ENCODE data around the gene PACSIN2. TPM values are rescaled to one million over a fixed set of nuclear protein-coding genes. Genes with fewer than 3 reads are reported as not detected.
"Not testable (repeated sequence)": the region's sequence is repeated elsewhere in the genome, so short reads cannot be mapped to it uniquely, and the experiment has no call there.

PACSIN2 gene
- total RNA-seq, 2 donors from 2014 or later, result 78.0 to 87.1 TPM

DNA sequence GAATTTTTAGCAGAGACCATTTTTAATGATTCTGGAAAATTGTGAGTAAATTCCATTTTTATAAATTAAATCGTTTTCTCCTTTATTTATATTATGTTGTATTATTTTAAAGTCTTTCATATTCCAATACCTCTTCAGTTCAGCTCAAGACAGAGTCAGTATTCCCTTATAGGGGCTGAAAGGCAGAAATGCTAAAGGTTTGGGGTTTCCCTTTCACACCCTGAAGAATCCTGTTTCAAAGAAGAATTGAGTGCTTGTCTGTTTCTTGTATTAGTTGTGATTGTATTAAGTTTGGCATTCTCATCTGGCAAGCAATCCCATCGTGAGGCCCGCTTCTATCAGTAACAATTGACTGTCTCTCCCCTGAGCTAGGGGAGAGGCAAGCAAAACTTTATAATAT lies 57.4 kb downstream of the PACSIN2 start:
- peak overlapping the region in 1 of 2 donors; percentile 76 for H3K27ac ChIP-seq

GRCh38 chr22:42955848-42956247 lies 59.1 kb downstream of the PACSIN2 start:
- no peak for DNase-seq (ENCODE audit: low spot score)
- intact Hi-C loops (cut with DNase I), result no loop called here
- Histone ChIP-seq H3K27me3 (replicated peaks; ENCODE audit: insufficient read depth) (no peaks in the 10 kb centered on the region), H3K27ac (peak overlapping the region; percentile 68 to 83), H3K4me1 (replicated peaks) (peaks cover 16% of the 10 kb centered on the region), H3K9me3 (no peaks in the 10 kb centered on the region), H3K4me3 (no peak overlapping the region), H3K36me3 (no peaks in the 10 kb centered on the region)
- TF ChIP-seq POLR2A (IDR thresholded peaks at IDR 0.05) (no peak), POLR2AphosphoS5 (IDR thresholded peaks at IDR 0.05) (no peak), CTCF (IDR thresholded peaks at IDR 0.05) (no peak)
- 85% methylated on average over 1 of the region's 1 CpG for WGBS

More for the DNA sequence above, 57.4 kb downstream of the PACSIN2 start:
- Histone ChIP-seq H3K4me1 (replicated peaks) (peaks cover 24% of the 10 kb centered on the region), H3K9me3 (no peaks in the 10 kb centered on the region), H3K36me3 (no peaks in the 10 kb centered on the region), H3K4me3 (no peak overlapping the region), H3K27me3 (replicated peaks; ENCODE audit: insufficient read depth) (no peaks in the 10 kb centered on the region)
- DNase-seq (ENCODE audit: low spot score), result no peak
- 54% methylated on average over 3 of the region's 3 CpGs for WGBS
- intact Hi-C loops (cut with DNase I), result no loop called here
- no peak for TF ChIP-seq POLR2A (IDR thresholded peaks at IDR 0.05)
- no peak for TF ChIP-seq CTCF (IDR thresholded peaks at IDR 0.05)
- TF ChIP-seq POLR2AphosphoS5 (IDR thresholded peaks at IDR 0.05), result no peak

- H3K9me3 ChIP-seq, result no peaks in the 10 kb centered on the region
- H3K4me3 ChIP-seq, result no peak overlapping the region
- intact Hi-C loops (cut with DNase I), result no loop called here
- H3K27ac ChIP-seq, result peak overlapping the region; percentile 68 to 83
- WGBS, result 47% methylated on average over 8 of the region's 8 CpGs
- H3K4me1 ChIP-seq (replicated peaks), result peaks cover 10% of the 10 kb centered on the region
- DNase-seq (ENCODE audit: low spot score), result peak; percentile 87
- no peak for TF ChIP-seq POLR2A (IDR thresholded peaks at IDR 0.05)
- TF ChIP-seq CTCF (IDR thresholded peaks at IDR 0.05), result no peak
- peak; percentile 96 for TF ChIP-seq POLR2AphosphoS5 (IDR thresholded peaks at IDR 0.05)
- H3K27me3 ChIP-seq (replicated peaks; ENCODE audit: insufficient read depth), result no peaks in the 10 kb centered on the region
- H3K36me3 ChIP-seq, result no peaks in the 10 kb centered on the region
These were observed 59.8 kb downstream of the PACSIN2 start for GRCh38 chr22:42955087-42955635.

GRCh38 chr22:42953751-42954150 lies 61.2 kb downstream of the PACSIN2 start:
- H3K27me3 ChIP-seq (replicated peaks; ENCODE audit: insufficient read depth); H3K9me3 ChIP-seq; H3K4me1 ChIP-seq (replicated peaks); H3K36me3 ChIP-seq; H3K4me3 ChIP-seq; DNase-seq (ENCODE audit: low spot score); intact Hi-C loops (cut with DNase I): not testable (repeated sequence)
- WGBS, result 84% methylated on average over 6 of the region's 6 CpGs
- peak overlapping the region in 1 of 2 donors; percentile 83 for H3K27ac ChIP-seq

DNA sequence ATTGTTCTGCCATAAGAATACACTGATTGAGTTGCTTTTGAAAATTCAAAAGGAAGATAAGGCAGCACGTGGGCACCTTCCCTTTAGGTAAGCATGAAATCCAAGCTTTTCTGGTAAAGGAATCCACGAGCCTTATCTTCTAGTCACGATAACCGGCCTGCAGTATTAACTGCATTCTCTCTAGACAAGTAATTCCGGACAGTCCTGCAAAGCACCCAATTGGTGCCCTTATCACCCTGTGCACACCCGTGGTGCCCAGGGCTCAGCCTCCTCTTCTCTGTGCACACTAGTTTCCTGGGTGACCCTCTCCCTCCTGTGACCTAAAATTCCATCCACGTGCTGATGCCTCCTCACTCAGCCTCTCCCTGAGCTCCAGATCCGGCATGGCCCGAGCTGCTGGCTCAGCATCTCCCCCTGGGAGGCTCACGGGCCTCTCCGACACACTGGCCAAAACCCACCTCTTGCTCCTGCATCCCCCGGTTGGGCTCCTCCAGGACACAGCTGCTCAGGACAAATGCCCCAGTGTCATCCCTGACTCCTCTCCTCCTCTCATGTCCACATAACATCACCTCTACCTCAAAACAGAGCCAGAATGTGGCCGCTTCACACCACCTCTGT lies 63.7 kb downstream of the PACSIN2 start:
- H3K4me3 ChIP-seq, result no peak overlapping the region
- H3K27me3 ChIP-seq (replicated peaks; ENCODE audit: insufficient read depth), result no peaks in the 10 kb centered on the region
- TF ChIP-seq CTCF (IDR thresholded peaks at IDR 0.05), result no peak
- no peak for TF ChIP-seq POLR2AphosphoS5 (IDR thresholded peaks at IDR 0.05)
- TF ChIP-seq POLR2A (IDR thresholded peaks at IDR 0.05), result no peak
- 79% methylated on average over 13 of the region's 13 CpGs for WGBS
- DNase-seq (ENCODE audit: low spot score), result no peak
- no peaks in the 10 kb centered on the region for H3K9me3 ChIP-seq
- H3K4me1 ChIP-seq (replicated peaks), result peaks cover 12% of the 10 kb centered on the region
- intact Hi-C loops (cut with DNase I), result no loop called here
- H3K27ac ChIP-seq, result no peak overlapping the region
- H3K36me3 ChIP-seq, result no peaks in the 10 kb centered on the region
